ENCODE data around the gene KCNG4.

DNA sequence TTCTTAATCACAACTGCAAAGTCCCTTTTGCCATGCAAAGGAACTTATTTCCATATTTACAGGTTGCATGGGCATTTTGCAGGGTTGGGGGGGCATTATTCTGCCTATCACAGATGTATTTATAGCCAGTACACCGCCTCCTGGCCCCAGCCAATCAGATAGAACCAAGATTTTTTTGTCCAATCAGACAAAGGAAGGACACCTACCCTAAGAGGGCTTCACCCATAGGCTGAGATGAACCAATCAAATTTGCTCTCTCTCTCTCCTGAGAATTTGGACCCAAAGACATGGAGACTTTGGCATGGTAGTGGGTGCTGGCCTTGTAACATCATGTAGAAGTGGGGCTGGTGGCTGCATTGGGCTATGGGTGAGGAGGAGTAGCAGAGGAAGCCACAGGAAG is 3.9 kb upstream of the KCNG4 start:
- TF ChIP-seq CREB1 (CRISPR knock-in tag; IDR thresholded peaks at IDR 0.05; ENCODE audit: low read depth), result no peak
- TF ChIP-seq, protein P1, sequence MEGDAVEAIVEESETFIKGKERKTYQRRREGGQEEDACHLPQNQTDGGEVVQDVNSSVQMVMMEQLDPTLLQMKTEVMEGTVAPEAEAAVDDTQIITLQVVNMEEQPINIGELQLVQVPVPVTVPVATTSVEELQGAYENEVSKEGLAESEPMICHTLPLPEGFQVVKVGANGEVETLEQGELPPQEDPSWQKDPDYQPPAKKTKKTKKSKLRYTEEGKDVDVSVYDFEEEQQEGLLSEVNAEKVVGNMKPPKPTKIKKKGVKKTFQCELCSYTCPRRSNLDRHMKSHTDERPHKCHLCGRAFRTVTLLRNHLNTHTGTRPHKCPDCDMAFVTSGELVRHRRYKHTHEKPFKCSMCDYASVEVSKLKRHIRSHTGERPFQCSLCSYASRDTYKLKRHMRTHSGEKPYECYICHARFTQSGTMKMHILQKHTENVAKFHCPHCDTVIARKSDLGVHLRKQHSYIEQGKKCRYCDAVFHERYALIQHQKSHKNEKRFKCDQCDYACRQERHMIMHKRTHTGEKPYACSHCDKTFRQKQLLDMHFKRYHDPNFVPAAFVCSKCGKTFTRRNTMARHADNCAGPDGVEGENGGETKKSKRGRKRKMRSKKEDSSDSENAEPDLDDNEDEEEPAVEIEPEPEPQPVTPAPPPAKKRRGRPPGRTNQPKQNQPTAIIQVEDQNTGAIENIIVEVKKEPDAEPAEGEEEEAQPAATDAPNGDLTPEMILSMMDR (conservative IDR thresholded peaks at IDR 0.05; ENCODE audit: low read depth in 2 of 2), result no peak
- no peak for TF ChIP-seq POLR2AphosphoS5 (IDR thresholded peaks at IDR 0.05; ENCODE audit: low read depth)
- TF ChIP-seq, protein P2, sequence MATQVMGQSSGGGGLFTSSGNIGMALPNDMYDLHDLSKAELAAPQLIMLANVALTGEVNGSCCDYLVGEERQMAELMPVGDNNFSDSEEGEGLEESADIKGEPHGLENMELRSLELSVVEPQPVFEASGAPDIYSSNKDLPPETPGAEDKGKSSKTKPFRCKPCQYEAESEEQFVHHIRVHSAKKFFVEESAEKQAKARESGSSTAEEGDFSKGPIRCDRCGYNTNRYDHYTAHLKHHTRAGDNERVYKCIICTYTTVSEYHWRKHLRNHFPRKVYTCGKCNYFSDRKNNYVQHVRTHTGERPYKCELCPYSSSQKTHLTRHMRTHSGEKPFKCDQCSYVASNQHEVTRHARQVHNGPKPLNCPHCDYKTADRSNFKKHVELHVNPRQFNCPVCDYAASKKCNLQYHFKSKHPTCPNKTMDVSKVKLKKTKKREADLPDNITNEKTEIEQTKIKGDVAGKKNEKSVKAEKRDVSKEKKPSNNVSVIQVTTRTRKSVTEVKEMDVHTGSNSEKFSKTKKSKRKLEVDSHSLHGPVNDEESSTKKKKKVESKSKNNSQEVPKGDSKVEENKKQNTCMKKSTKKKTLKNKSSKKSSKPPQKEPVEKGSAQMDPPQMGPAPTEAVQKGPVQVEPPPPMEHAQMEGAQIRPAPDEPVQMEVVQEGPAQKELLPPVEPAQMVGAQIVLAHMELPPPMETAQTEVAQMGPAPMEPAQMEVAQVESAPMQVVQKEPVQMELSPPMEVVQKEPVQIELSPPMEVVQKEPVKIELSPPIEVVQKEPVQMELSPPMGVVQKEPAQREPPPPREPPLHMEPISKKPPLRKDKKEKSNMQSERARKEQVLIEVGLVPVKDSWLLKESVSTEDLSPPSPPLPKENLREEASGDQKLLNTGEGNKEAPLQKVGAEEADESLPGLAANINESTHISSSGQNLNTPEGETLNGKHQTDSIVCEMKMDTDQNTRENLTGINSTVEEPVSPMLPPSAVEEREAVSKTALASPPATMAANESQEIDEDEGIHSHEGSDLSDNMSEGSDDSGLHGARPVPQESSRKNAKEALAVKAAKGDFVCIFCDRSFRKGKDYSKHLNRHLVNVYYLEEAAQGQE (IDR thresholded peaks at IDR 0.05; ENCODE audit: unreplicated experiment), result no peak
- TF ChIP-seq EZH2 (IDR thresholded peaks at IDR 0.05; ENCODE audit: low read depth, unreplicated experiment), result no peak
- TF ChIP-seq EZH2phosphoT487 (IDR thresholded peaks at IDR 0.05; ENCODE audit: unreplicated experiment), result no peak
- TF ChIP-seq, protein P3, sequence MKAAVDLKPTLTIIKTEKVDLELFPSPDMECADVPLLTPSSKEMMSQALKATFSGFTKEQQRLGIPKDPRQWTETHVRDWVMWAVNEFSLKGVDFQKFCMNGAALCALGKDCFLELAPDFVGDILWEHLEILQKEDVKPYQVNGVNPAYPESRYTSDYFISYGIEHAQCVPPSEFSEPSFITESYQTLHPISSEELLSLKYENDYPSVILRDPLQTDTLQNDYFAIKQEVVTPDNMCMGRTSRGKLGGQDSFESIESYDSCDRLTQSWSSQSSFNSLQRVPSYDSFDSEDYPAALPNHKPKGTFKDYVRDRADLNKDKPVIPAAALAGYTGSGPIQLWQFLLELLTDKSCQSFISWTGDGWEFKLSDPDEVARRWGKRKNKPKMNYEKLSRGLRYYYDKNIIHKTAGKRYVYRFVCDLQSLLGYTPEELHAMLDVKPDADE (IDR thresholded peaks at IDR 0.05), result no peak
- TF ChIP-seq STAT1 (IDR thresholded peaks at IDR 0.05; ENCODE audit: unreplicated experiment), result no peak
- TF ChIP-seq ZNF331 (CRISPR knock-in tag; IDR thresholded peaks at IDR 0.05; ENCODE audit: low read depth), result no peak

Data from GM23338 (cell line).